ENCODE measurements around the gene PRR7.

DNA sequence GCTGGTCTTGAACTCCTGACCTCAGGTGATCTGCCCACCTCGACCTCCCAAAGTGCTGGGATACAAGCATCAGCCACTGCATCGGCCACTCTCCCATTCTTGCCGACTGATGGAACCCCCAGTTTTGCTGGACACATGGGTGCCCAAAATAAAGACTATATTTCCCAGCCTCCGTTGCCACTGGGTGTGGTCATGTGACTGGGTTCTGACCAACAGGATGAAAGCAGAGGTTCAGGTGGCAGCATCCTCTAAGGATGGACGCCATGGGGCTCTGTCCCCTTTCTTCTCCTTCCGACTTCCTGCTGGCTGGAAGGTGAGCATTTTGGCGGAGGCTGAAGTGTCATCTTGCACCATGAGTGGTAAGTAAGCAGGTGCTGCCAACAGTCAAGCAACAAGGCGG is 40.5 kb downstream of the PRR7 start:
- TF ChIP-seq, protein P1, sequence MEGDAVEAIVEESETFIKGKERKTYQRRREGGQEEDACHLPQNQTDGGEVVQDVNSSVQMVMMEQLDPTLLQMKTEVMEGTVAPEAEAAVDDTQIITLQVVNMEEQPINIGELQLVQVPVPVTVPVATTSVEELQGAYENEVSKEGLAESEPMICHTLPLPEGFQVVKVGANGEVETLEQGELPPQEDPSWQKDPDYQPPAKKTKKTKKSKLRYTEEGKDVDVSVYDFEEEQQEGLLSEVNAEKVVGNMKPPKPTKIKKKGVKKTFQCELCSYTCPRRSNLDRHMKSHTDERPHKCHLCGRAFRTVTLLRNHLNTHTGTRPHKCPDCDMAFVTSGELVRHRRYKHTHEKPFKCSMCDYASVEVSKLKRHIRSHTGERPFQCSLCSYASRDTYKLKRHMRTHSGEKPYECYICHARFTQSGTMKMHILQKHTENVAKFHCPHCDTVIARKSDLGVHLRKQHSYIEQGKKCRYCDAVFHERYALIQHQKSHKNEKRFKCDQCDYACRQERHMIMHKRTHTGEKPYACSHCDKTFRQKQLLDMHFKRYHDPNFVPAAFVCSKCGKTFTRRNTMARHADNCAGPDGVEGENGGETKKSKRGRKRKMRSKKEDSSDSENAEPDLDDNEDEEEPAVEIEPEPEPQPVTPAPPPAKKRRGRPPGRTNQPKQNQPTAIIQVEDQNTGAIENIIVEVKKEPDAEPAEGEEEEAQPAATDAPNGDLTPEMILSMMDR (IDR thresholded peaks at IDR 0.05), result no peak
- TF ChIP-seq POLR2A (IDR thresholded peaks at IDR 0.05), result no peak

All from esophagus squamous epithelium (tissue), 4 donors.